Natural killer cell (primary cell): ENCODE results near the gene CHRD. TPM values are rescaled to one million over a fixed set of nuclear protein-coding genes. Genes with fewer than 3 reads are reported as not detected.

Experiments
- ATAC-seq, 3 donors: fragments of 150-1000 bp in 2 of 3; fragments of 200-7000 bp in 1 of 3; cut with Tn5 transposase; 1 replicate in 1 of 3; 2 replicates in 2 of 3; pipeline ENCODE4 v1.10.0; 2021; ENCODE audit warnings: mild to moderate bottlenecking in 2 of 3, moderate library complexity in 2 of 3
- DNase-seq, 2 donors: peaks; one replicate each; pipeline versions ENCODE4 v3.0.0 to v3.0.0-alpha.2; 2013 to 2021; ENCODE audit warnings: mixed read lengths in 1 of 2
- H3K27ac ChIP-seq: one replicate; pipeline ENCODE4 v1.5.1; 2013; ENCODE audit warnings: mild to moderate bottlenecking, low read length
- H3K27me3 ChIP-seq: one replicate; pipeline ENCODE4 v1.6.1; 2013; ENCODE audit warnings: low read length; ENCODE audit not compliant: control insufficient read depth, insufficient read depth
- H3K36me3 ChIP-seq: one replicate; pipeline ENCODE4 v1.6.1; 2013; ENCODE audit warnings: low read length; ENCODE audit not compliant: control insufficient read depth, insufficient read depth
- H3K4me1 ChIP-seq: one replicate; pipeline ENCODE4 v1.6.1; 2013; ENCODE audit warnings: low read length; ENCODE audit not compliant: control insufficient read depth, insufficient read depth
- H3K4me3 ChIP-seq: one replicate; pipeline ENCODE4 v1.5.1; 2013; ENCODE audit warnings: low read length
- H3K9me3 ChIP-seq: one replicate; pipeline ENCODE4 v1.6.1; 2013; ENCODE audit warnings: low read length; ENCODE audit not compliant: control insufficient read depth, insufficient read depth
- H3K27ac Mint-ChIP-seq, 2 donors: one replicate each; pipeline ENCODE4 v1.8.0; 2022; ENCODE audit warnings: mild to moderate bottlenecking in 2 of 2, mixed read lengths in 2 of 2, moderate library complexity in 1 of 2
- H3K27me3 Mint-ChIP-seq, 2 donors: one replicate each; pipeline ENCODE4 v1.8.0; 2022; ENCODE audit warnings: low read depth in 2 of 2, mixed read lengths in 2 of 2
- H3K36me3 Mint-ChIP-seq: one replicate; pipeline ENCODE4 v1.8.0; 2022; ENCODE audit warnings: mixed read lengths
- H3K4me1 Mint-ChIP-seq, 2 donors: one replicate each; pipeline ENCODE4 v1.8.0; 2022; ENCODE audit warnings: mixed read lengths in 2 of 2
- H3K4me3 Mint-ChIP-seq: one replicate; pipeline ENCODE4 v1.8.0; 2022; ENCODE audit warnings: mild to moderate bottlenecking, moderate library complexity, mixed read lengths
- H3K9me3 Mint-ChIP-seq, 2 donors: one replicate each; pipeline ENCODE4 v1.8.0; 2022; ENCODE audit warnings: mixed read lengths in 2 of 2
- CTCF ChIP-seq: fragments of 200-600 bp; IDR thresholded peaks from one replicate; pipeline ENCODE4 v1.8.0; 2022; ENCODE audit warnings: antibody characterized with exemption
- WGBS: methylation state at CpG from one replicate; pipeline ENCODE4 v1.1.7; 2013; ENCODE audit warnings: missing lambda C conversion rate; ENCODE audit not compliant: insufficient coverage; 5-methylcytosine and 5-hydroxymethylcytosine counted together
- intact Hi-C: fragments of 100-400 bp; cut with micrococcal nuclease; formaldehyde crosslinking; loops from one replicate; pipeline ENCODE4 v1.14.2; 2022
- total RNA-seq, 4 donors: library from RNA; stranded (reverse); fragments of 120-200 nt in 1 of 4; gene quantifications; one replicate each; pipeline versions ENCODE4 v1.2.3 to v1.2.4, GENCODE V29; 2013 to 2022

The CHRD gene
- total RNA-seq, 3 donors from 2014 or later (not counting 1 experiment from before 2014, with no cell fraction given): 0.78 TPM; not detected in 2

DNA sequence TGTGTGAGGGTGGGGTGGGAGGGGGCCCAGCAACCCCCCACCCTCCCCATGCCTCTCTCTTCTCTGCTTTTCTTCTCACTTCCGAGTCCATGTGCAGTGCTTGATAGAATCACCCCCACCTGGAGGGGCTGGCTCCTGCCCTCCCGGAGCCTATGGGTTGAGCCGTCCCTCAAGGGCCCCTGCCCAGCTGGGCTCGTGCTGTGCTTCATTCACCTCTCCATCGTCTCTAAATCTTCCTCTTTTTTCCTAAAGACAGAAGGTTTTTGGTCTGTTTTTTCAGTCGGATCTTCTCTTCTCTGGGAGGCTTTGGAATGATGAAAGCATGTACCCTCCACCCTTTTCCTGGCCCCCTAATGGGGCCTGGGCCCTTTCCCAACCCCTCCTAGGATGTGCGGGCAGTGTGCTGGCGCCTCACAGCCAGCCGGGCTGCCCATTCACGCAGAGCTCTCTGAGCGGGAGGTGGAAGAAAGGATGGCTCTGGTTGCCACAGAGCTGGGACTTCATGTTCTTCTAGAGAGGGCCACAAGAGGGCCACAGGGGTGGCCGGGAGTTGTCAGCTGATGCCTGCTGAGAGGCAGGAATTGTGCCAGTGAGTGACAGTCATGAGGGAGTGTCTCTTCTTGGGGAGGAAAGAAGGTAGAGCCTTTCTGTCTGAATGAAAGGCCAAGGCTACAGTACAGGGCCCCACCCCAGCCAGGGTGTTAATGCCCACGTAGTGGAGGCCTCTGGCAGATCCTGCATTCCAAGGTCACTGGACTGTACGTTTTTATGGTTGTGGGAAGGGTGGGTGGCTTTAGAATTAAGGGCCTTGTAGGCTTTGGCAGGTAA is 34.3 kb upstream of the CHRD start:
- H3K9me3 ChIP-seq: no peaks in the 10 kb centered on the region
- TF ChIP-seq CTCF: no peak
- H3K27me3 Mint-ChIP-seq: no peaks in the 10 kb centered on the region
- H3K4me3 ChIP-seq: no peak overlapping the region
- DNase-seq (no peak), ATAC-seq (peak in 1 of 3 donors; percentile 24)
- no peak overlapping the region for H3K4me3 Mint-ChIP-seq
- intact Hi-C loops: no loop called here
- no peaks in the 10 kb centered on the region for H3K36me3 Mint-ChIP-seq
- H3K27ac ChIP-seq: no peak overlapping the region
- H3K4me1 ChIP-seq: no peaks in the 10 kb centered on the region
- peaks cover 5% of the 10 kb centered on the region for H3K36me3 ChIP-seq
- H3K4me1 Mint-ChIP-seq: peaks cover 0 to 11% of the 10 kb centered on the region in 2 donors
- no peaks in the 10 kb centered on the region for H3K27me3 ChIP-seq
- no peak overlapping the region for H3K27ac Mint-ChIP-seq
- H3K9me3 Mint-ChIP-seq: no peaks in the 10 kb centered on the region
- WGBS: 85% methylated on average over 14 of the region's 14 CpGs

DNA sequence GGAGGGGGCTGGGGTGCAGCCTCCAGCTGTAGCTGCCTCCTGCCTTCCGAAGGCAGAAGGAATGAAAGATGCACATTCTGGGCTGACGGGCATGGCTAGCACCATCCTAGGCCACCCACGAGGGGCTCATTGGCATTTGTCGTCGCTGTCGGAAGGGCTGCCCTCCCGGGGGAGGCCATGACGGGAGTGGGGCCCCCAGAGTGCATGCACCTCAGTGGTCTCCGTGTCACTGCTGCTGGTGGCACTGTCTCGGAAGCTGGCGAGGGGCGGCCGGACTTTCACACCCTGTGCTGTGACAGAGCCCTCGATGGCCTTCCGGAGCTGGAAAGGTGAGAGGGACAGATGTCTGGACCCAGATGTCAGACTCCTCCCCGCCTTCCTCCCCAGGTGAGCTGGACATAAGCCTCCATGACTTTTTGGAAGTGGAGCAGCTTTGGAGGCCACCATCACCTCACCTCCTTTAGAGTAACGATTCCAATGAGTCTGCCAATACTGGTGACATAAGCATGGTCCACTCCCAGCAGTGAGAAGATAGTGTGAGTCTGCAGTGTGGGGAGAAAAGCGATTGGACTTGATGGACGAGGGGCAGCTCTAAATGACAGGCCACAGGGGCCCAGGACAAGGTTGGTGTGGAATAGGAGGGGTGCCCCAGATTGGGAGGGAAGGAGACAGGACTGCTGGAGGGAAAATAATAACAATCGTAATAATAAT is 33.2 kb upstream of the CHRD start:
- Histone ChIP-seq H3K27ac (no peak overlapping the region), H3K4me3 (no peak overlapping the region), H3K27me3 (no peaks in the 10 kb centered on the region), H3K9me3 (no peaks in the 10 kb centered on the region), H3K4me1 (no peaks in the 10 kb centered on the region), H3K36me3 (peaks cover 5% of the 10 kb centered on the region)
- H3K4me3 Mint-ChIP-seq: no peak overlapping the region
- H3K9me3 Mint-ChIP-seq: no peaks in the 10 kb centered on the region
- TF ChIP-seq CTCF: no peak
- ATAC-seq (no peak), DNase-seq (no peak)
- no peaks in the 10 kb centered on the region for H3K27me3 Mint-ChIP-seq
- intact Hi-C loops: no loop called here
- no peaks in the 10 kb centered on the region for H3K36me3 Mint-ChIP-seq
- no peak overlapping the region for H3K27ac Mint-ChIP-seq
- peaks cover 0 to 4% of the 10 kb centered on the region in 2 donors for H3K4me1 Mint-ChIP-seq
- WGBS: 94% methylated on average over 20 of the region's 20 CpGs

DNA sequence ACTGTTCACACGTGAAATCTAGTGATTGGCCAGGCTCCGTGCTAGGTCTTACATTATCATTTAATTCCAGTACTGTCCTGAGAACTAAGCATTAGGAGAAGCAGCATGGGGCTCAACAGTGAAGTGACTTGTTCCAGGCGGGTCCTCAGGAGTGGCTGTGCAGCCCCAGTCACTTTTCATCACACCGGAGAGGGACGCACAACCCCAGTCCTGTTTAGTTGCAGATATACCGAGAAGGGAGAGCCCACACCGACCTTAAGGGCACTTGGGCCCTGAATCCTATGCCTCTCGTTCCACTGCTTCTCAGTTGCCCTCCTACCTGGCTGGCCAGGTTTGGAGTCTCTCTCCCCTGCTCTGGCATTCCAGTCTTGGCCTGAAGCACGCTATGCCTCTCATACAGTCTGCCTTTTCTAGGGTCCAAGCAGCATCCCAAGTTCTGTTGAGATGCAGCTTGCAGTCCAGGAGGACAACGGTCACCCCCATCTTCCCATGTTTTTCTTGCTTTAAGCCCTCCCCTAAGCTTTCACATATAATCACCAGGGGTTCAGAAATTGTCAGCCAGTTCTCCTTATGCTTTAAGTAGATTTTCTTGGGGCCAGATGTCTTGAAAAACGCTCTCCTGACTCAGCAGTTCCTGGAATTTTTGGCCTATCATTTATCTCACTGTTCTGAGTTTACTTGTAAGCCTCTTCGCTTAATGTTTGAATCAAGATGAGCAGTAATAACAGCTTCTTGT is 32.4 kb upstream of the CHRD start:
- DNase-seq (no peak), ATAC-seq (no peak)
- H3K4me3 ChIP-seq: no peak overlapping the region
- Mint-ChIP-seq H3K36me3 (no peaks in the 10 kb centered on the region), H3K27me3 (no peaks in the 10 kb centered on the region), H3K9me3 (no peaks in the 10 kb centered on the region), H3K4me1 (peaks cover 0 to 4% of the 10 kb centered on the region in 2 donors), H3K4me3 (no peak overlapping the region), H3K27ac (no peak overlapping the region)
- H3K36me3 ChIP-seq: peaks cover 2% of the 10 kb centered on the region
- H3K27me3 ChIP-seq: no peaks in the 10 kb centered on the region
- no peak for TF ChIP-seq CTCF
- intact Hi-C loops: no loop called here
- H3K4me1 ChIP-seq: no peaks in the 10 kb centered on the region
- H3K27ac ChIP-seq: no peak overlapping the region
- WGBS: 80% methylated on average over 11 of the region's 12 CpGs
- no peaks in the 10 kb centered on the region for H3K9me3 ChIP-seq
